Measurements from ENCODE around the gene CSE1L. TPM values are rescaled to one million over a fixed set of nuclear protein-coding genes. Genes with fewer than 3 reads are reported as not detected.
A peak's percentile ranks its signal among the peaks of the same experiment; 100 is the strongest.
"Not testable (repeated sequence)": the region's sequence is repeated elsewhere in the genome, so short reads cannot be mapped to it uniquely, and the experiment has no call there.

CSE1L gene
- total RNA-seq, 2 donors from 2014 or later, result 69.1 to 108 TPM

GRCh38 chr20:49119988-49120387 is 73.9 kb downstream of the CSE1L start:
- ATAC-seq (peak in 1 of 2 donors; percentile 24), DNase-seq (ENCODE audit: low spot score) (no peak)
- Mint-ChIP-seq H3K4me1 (ENCODE audit: low read depth in 2 of 2) (peaks cover 6 to 9% of the 10 kb centered on the region in 2 donors), H3K27ac (no peak overlapping the region), H3K4me3 (no peak overlapping the region), H3K36me3 (peaks cover 31% of the 10 kb centered on the region), H3K27me3 (no peaks in the 10 kb centered on the region), H3K9me3 (no peaks in the 10 kb centered on the region)

GRCh38 chr20:49122920-49123319 is 76.8 kb downstream of the CSE1L start:
- no peaks in the 10 kb centered on the region for H3K27me3 Mint-ChIP-seq
- H3K27ac Mint-ChIP-seq, result no peak overlapping the region
- peaks cover 25% of the 10 kb centered on the region for H3K36me3 Mint-ChIP-seq
- no peak overlapping the region for H3K4me3 Mint-ChIP-seq
- H3K9me3 Mint-ChIP-seq, result no peaks in the 10 kb centered on the region
- peaks cover 6 to 12% of the 10 kb centered on the region in 2 donors for H3K4me1 Mint-ChIP-seq (ENCODE audit: low read depth in 2 of 2)
- DNase-seq (ENCODE audit: low spot score) (no peak), ATAC-seq (no peak)

GRCh38 chr20:49123982-49124381 is 77.9 kb downstream of the CSE1L start:
- Mint-ChIP-seq H3K27ac (no peak overlapping the region), H3K27me3 (no peaks in the 10 kb centered on the region), H3K4me1 (ENCODE audit: low read depth in 2 of 2) (peaks cover 6 to 12% of the 10 kb centered on the region in 2 donors), H3K4me3 (no peak overlapping the region), H3K9me3 (no peaks in the 10 kb centered on the region), H3K36me3 (peaks cover 19% of the 10 kb centered on the region)
- ATAC-seq, result no peak
- DNase-seq (ENCODE audit: low spot score), result no peak

GRCh38 chr20:49132995-49133478 is 86.9 kb downstream of the CSE1L start:
- H3K4me3 Mint-ChIP-seq, result no peak overlapping the region
- DNase-seq (ENCODE audit: low spot score), result no peak
- H3K9me3 Mint-ChIP-seq, result no peaks in the 10 kb centered on the region
- peaks cover 19% of the 10 kb centered on the region for H3K36me3 Mint-ChIP-seq
- H3K27me3 Mint-ChIP-seq, result no peaks in the 10 kb centered on the region
- H3K27ac Mint-ChIP-seq, result peak overlapping the region in 1 of 2 donors; percentile 60
- ATAC-seq, result peak in 1 of 2 donors; percentile 36
- peaks cover 5 to 11% of the 10 kb centered on the region in 2 donors for H3K4me1 Mint-ChIP-seq (ENCODE audit: low read depth in 2 of 2)

GRCh38 chr20:49133571-49133970 is 87.5 kb downstream of the CSE1L start:
- DNase-seq (ENCODE audit: low spot score) (no peak), ATAC-seq (no peak)
- Mint-ChIP-seq H3K4me3 (no peak overlapping the region), H3K36me3 (peaks cover 19% of the 10 kb centered on the region), H3K27ac (peak overlapping the region in 1 of 2 donors; percentile 60), H3K4me1 (ENCODE audit: low read depth in 2 of 2) (peaks cover 5 to 14% of the 10 kb centered on the region in 2 donors), H3K9me3 (no peaks in the 10 kb centered on the region), H3K27me3 (no peaks in the 10 kb centered on the region)

- Mint-ChIP-seq H3K4me1 (ENCODE audit: low read depth in 2 of 2) (peaks cover 5 to 14% of the 10 kb centered on the region in 2 donors), H3K36me3 (peaks cover 19% of the 10 kb centered on the region), H3K27ac (peak overlapping the region in 1 of 2 donors; percentile 60)
- H3K9me3 Mint-ChIP-seq; H3K4me3 Mint-ChIP-seq; H3K27me3 Mint-ChIP-seq; ATAC-seq; DNase-seq (ENCODE audit: low spot score): not testable (repeated sequence)
Observed at GRCh38 chr20:49134797-49135196, 88.7 kb downstream of the CSE1L start.

- Mint-ChIP-seq H3K4me3 (no peak overlapping the region), H3K9me3 (no peaks in the 10 kb centered on the region), H3K36me3 (peaks cover 14% of the 10 kb centered on the region), H3K27me3 (no peaks in the 10 kb centered on the region), H3K27ac (no peak overlapping the region), H3K4me1 (ENCODE audit: low read depth in 2 of 2) (peaks cover 5 to 14% of the 10 kb centered on the region in 2 donors)
- ATAC-seq (no peak), DNase-seq (ENCODE audit: low spot score) (no peak)
Observed at GRCh38 chr20:49136817-49137571, 90.9 kb downstream of the CSE1L start.

- H3K36me3 Mint-ChIP-seq, result peaks cover 12% of the 10 kb centered on the region
- DNase-seq (ENCODE audit: low spot score) (no peak), ATAC-seq (no peak)
- peaks cover 0 to 13% of the 10 kb centered on the region in 2 donors for H3K4me1 Mint-ChIP-seq (ENCODE audit: low read depth in 2 of 2)
- no peaks in the 10 kb centered on the region for H3K27me3 Mint-ChIP-seq
- no peak overlapping the region for H3K4me3 Mint-ChIP-seq
- no peaks in the 10 kb centered on the region for H3K9me3 Mint-ChIP-seq
- H3K27ac Mint-ChIP-seq, result no peak overlapping the region
Observed at GRCh38 chr20:49138431-49138830, 92.3 kb downstream of the CSE1L start.

GRCh38 chr20:49140411-49140810 is 94.3 kb downstream of the CSE1L start:
- H3K4me1 Mint-ChIP-seq (ENCODE audit: low read depth in 2 of 2), result peaks cover 9 to 10% of the 10 kb centered on the region in 2 donors
- H3K36me3 Mint-ChIP-seq, result peaks cover 8% of the 10 kb centered on the region
- no peak overlapping the region for H3K4me3 Mint-ChIP-seq
- ATAC-seq (no peak), DNase-seq (ENCODE audit: low spot score) (no peak)
- H3K9me3 Mint-ChIP-seq, result no peaks in the 10 kb centered on the region
- no peaks in the 10 kb centered on the region for H3K27me3 Mint-ChIP-seq
- peak overlapping the region in 1 of 2 donors; percentile 43 for H3K27ac Mint-ChIP-seq

- H3K27ac Mint-ChIP-seq, result peak overlapping the region in 1 of 2 donors; percentile 43
- H3K4me3 Mint-ChIP-seq, result no peak overlapping the region
- H3K36me3 Mint-ChIP-seq, result peaks cover 8% of the 10 kb centered on the region
- ATAC-seq (no peak), DNase-seq (ENCODE audit: low spot score) (no peak)
- H3K4me1 Mint-ChIP-seq (ENCODE audit: low read depth in 2 of 2), result peaks cover 9 to 10% of the 10 kb centered on the region in 2 donors
- no peaks in the 10 kb centered on the region for H3K9me3 Mint-ChIP-seq
- H3K27me3 Mint-ChIP-seq, result no peaks in the 10 kb centered on the region
Observed at GRCh38 chr20:49140834-49141233, 94.7 kb downstream of the CSE1L start.

Other genes with a start within 250 kb of the CSE1L start
- 100 to 1,000 TPM; 132 to 167 TPM for gene PREX1, start 218.3 kb upstream of the CSE1L start, total RNA-seq
- 10 to 100 TPM; 29.8 to 31.5 TPM for gene ARFGEF2, start 124.6 kb upstream of the CSE1L start, total RNA-seq
- 10 to 100 TPM; 77.7 to 86.4 TPM for gene STAU1, start 142.0 kb downstream of the CSE1L start, total RNA-seq
- 10 to 100 TPM; 41.4 to 60.2 TPM for gene DDX27, start 173.1 kb downstream of the CSE1L start, total RNA-seq
- 10 to 100 TPM; 52.9 to 62.9 TPM for gene ZNFX1, start 231.7 kb downstream of the CSE1L start, total RNA-seq